Mesendoderm (in vitro differentiated cells): ENCODE data around the gene LUC7L3.
"Not testable (repeated sequence)": the region's sequence is repeated elsewhere in the genome, so short reads cannot be mapped to it uniquely, and the experiment has no call there.

Experiments used
- DNase-seq: peaks from one replicate; pipeline ENCODE4 v3.0.0; 2013
- H2AK5ac ChIP-seq: 2 replicates; pipeline ENCODE4 v1.6.1; 2013; ENCODE audit warnings: low read length, inconsistent platforms
- H2BK120ac ChIP-seq: 2 replicates; pipeline ENCODE4 v1.6.1; 2013; ENCODE audit warnings: low read depth, mild to moderate bottlenecking, low read length, moderate library complexity, mixed read lengths
- H2BK15ac ChIP-seq: replicated peaks from 2 replicates; pipeline ENCODE4 v1.6.1; 2013; ENCODE audit warnings: low read depth, mild to moderate bottlenecking, moderate library complexity
- H2BK5ac ChIP-seq: 2 replicates; pipeline ENCODE4 v1.6.1; 2013; ENCODE audit warnings: low read length, inconsistent platforms
- H3K18ac ChIP-seq: 2 replicates; pipeline ENCODE4 v1.6.1; 2013; ENCODE audit warnings: mild to moderate bottlenecking, low read length, mixed read lengths
- H3K23ac ChIP-seq: one replicate; pipeline ENCODE4 v1.6.1; 2013; ENCODE audit warnings: low read length
- H3K27ac ChIP-seq: 2 replicates; pipeline ENCODE4 v1.5.1; 2013; ENCODE audit warnings: low read depth, mild to moderate bottlenecking, inconsistent platforms, low read length, moderate library complexity
- H3K27me3 ChIP-seq: 2 replicates; pipeline ENCODE4 v1.6.1; 2013; ENCODE audit warnings: low read length, control low read depth, mild to moderate bottlenecking, inconsistent platforms; ENCODE audit not compliant: insufficient read depth, poor library complexity
- H3K36me3 ChIP-seq: 2 replicates; pipeline ENCODE4 v1.6.1; 2013; ENCODE audit warnings: low read length, inconsistent platforms; ENCODE audit not compliant: control insufficient read depth, insufficient read depth
- H3K4ac ChIP-seq: one replicate; pipeline ENCODE4 v1.6.1; 2013; ENCODE audit warnings: low read depth, mild to moderate bottlenecking, low read length, moderate library complexity
- H3K4me1 ChIP-seq: 2 replicates; pipeline ENCODE4 v1.6.1; 2013; ENCODE audit warnings: low read depth, low read length, inconsistent platforms; ENCODE audit not compliant: control insufficient read depth
- H3K4me2 ChIP-seq: 2 replicates; pipeline ENCODE4 v1.6.1; 2013; ENCODE audit warnings: low read length
- H3K4me3 ChIP-seq: 2 replicates; pipeline ENCODE4 v1.5.1; 2013; ENCODE audit warnings: mild to moderate bottlenecking, low read length
- H3K56ac ChIP-seq: one replicate; pipeline ENCODE4 v1.6.1; 2013; ENCODE audit warnings: low read length
- H3K79me1 ChIP-seq: 2 replicates; pipeline ENCODE4 v1.6.1; 2013; ENCODE audit warnings: low read length, inconsistent platforms
- H3K79me2 ChIP-seq: 2 replicates; pipeline ENCODE4 v1.6.1; 2013; ENCODE audit warnings: mild to moderate bottlenecking, low read length; ENCODE audit not compliant: control insufficient read depth, insufficient read depth
- H3K9ac ChIP-seq: 2 replicates; pipeline ENCODE4 v1.6.1; 2013; ENCODE audit warnings: low read length, inconsistent platforms
- H4K5ac ChIP-seq: one replicate; pipeline ENCODE4 v1.6.1; 2013; ENCODE audit warnings: low read length
- H4K8ac ChIP-seq: one replicate; pipeline ENCODE4 v1.6.1; 2013; ENCODE audit warnings: low read depth, mild to moderate bottlenecking, control low read depth, low read length, moderate library complexity
- whole genome bisulfite sequencing: extraction: QIAGEN DNeasy Blood & Tissue Kit; methylation state at CpG from one replicate; pipeline ENCODE4 v1.1.7; 2013; ENCODE audit warnings: low lambda C conversion rate, missing lambda C conversion rate; ENCODE audit not compliant: insufficient coverage; ENCODE audit errors: extremely low coverage; 5-methylcytosine and 5-hydroxymethylcytosine counted together

Gene LUC7L3

DNA sequence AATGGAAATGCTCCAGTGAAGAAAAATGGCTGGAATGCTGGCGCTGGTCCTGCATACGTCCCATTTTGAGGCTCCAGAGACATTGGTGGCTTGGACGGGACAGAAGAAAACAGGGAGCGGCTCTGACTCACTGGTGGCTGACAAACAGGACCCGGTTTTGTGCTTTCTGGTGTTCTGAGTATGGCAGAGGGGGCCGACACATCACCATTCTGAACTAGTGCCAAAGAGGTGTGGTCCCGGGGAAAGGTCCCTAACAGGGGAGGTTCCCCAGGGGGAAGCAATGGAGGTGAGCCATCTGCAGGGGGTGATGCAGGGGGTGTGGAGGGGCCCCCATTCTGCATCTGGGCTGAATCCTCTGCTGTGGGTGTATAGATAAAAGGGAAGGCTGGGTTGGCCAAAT is 20.0 kb upstream of the LUC7L3 start:
- Histone ChIP-seq H2BK15ac (no peak overlapping the region), H3K56ac (no peak overlapping the region), H3K27me3 (no peaks in the 10 kb centered on the region), H2AK5ac (no peak overlapping the region), H2BK120ac (no peak overlapping the region), H3K23ac (no peak overlapping the region), H3K36me3 (peaks cover 10% of the 10 kb centered on the region), H3K4me2 (no peak overlapping the region), H3K4ac (no peak overlapping the region), H3K79me1 (peaks cover 10% of the 10 kb centered on the region), H3K4me1 (no peaks in the 10 kb centered on the region), H3K4me3 (no peak overlapping the region), H3K79me2 (peaks cover 5% of the 10 kb centered on the region), H3K18ac (no peak overlapping the region), H3K27ac (no peak overlapping the region), H2BK5ac (no peak overlapping the region), H4K5ac (no peak overlapping the region), H4K8ac (no peak overlapping the region), H3K9ac (no peak overlapping the region)
- no peak for DNase-seq
- no CpG with 5 or more reads among the region's 7 CpGs for WGBS

DNA sequence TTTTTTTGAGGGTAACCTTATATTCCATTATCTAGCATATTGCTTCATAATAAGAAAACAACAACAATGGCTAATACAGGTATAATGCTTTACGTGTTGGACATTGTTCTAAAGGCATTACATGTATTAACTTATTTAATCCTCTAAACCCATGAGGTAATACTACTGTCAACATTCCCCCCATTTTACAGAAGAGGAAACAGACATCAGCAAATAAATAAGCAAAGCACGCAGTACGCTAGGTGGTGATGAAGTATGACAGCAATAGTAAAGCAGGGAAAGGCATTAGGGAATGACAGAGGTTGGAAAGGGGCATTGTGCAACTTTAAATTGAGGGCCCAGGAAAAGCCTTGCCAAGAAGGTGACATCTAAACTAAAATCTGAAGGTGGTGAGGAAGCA is 16.2 kb upstream of the LUC7L3 start:
- no peak overlapping the region for H3K9ac ChIP-seq
- no peak overlapping the region for H3K56ac ChIP-seq
- no peak overlapping the region for H2BK5ac ChIP-seq
- no peak overlapping the region for H3K27ac ChIP-seq
- peaks cover 12% of the 10 kb centered on the region for H3K79me2 ChIP-seq
- H3K4me1 ChIP-seq, result no peaks in the 10 kb centered on the region
- H3K23ac ChIP-seq, result no peak overlapping the region
- no CpG with 5 or more reads among the region's 3 CpGs for WGBS
- H3K18ac ChIP-seq, result no peak overlapping the region
- H3K4me3 ChIP-seq, result no peak overlapping the region
- H3K79me1 ChIP-seq, result peaks cover 10% of the 10 kb centered on the region
- H2BK120ac ChIP-seq, result no peak overlapping the region
- H2BK15ac ChIP-seq, result no peak overlapping the region
- H2AK5ac ChIP-seq, result no peak overlapping the region
- no peak overlapping the region for H4K8ac ChIP-seq
- H3K36me3 ChIP-seq, result peaks cover 2% of the 10 kb centered on the region
- H3K4me2 ChIP-seq, result no peak overlapping the region
- H3K4ac ChIP-seq, result no peak overlapping the region
- DNase-seq, result no peak
- no peaks in the 10 kb centered on the region for H3K27me3 ChIP-seq
- no peak overlapping the region for H4K5ac ChIP-seq

DNA sequence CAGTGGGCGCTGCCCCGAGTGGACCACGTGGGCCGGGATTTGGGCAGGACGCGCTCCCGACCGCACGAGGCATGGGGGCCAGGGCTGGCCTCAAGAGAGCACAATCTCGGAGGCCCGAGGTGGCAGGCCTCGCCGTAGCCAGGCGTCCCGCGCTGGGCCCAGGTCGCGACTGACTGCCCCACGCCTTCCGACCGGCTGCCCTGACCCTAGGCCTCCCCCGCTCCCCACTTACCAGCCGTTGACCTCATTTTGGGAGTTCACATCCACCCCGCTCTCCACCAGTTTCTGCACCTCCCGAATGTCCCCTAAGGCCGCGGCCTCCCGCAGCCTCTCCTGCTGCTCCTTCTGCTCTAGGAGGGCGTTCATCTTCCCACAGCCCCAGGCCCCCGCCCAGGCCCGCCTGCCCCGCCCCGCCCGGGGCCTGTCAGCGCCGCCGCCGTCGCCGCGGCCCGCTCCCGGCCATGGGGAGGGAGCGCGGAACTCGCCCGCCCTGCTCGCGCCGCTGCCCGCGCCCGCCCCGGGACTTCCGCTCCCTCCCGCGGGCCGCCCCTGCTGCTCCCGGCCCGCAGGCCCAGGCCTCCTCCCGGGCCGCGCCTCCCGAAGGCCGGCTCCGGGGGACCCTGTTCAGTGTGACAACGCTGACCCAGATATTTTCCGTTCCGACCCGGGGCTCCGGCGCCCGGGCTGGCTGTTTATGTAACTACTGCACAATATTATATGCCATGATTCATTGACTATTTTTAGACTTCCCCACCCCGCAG is 11.9 kb upstream of the LUC7L3 start, which contains the start of gene ANKRD40:
ANKRD40 (minus strand) TSS at position 626 of the 761 bp plus-strand sequence; CDS start at position 366, 260 bp downstream.
- no peak within 1 kb of the TSS for H2BK15ac ChIP-seq

DNA sequence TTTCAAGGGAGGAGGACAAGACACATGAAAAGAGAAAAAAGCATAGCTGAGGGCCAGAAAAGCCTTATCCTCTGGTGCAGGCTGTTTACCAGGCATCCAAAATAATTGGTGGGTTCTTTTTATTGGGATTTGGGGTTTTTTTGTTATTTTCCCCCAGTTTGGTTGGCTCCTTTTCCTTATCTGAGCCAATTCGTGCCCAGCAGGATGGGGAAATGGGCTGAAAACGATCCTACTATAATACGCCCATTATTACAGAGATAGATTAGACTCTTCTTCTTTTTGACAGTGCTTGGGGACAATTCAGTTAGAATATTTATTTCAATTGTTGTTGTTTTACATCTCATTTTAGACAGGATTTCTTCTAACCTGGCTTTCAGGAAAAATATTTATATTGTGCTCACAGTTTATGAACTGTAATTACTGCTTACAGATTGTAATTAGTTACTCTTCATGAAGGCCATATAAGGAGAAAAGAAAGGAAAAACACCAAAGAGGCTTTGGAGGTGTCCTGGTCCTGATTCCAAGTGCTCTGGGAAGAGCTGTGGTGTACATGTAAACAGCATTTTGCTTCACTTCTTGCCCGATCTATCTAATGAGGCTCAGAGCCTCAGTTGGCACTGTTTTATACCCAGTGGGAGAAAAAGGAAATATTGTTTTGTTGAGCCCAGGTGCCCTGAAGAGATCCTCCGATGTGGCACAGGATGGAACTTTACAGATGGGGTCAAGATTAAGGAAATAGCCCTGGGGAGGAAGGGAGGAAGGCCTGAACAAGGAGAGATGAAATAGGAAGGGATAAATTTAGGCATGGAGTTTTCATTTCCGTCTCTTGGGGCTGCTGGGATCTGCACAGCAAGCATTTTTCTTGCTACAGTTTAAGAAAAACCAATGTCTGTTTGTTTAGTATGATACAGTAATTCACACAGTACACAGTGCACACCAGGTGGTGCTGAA is 11.1 kb upstream of the LUC7L3 start:
- Histone ChIP-seq H3K4me1 (peaks cover 3% of the 10 kb centered on the region), H2BK15ac (no peak overlapping the region), H3K4ac (peak overlapping the region; percentile 71), H2BK5ac (peak overlapping the region; percentile 39), H2BK120ac (peak overlapping the region; percentile 17), H3K4me3 (peak overlapping the region; percentile 89), H3K4me2 (peak overlapping the region; percentile 66), H3K56ac (peak overlapping the region; percentile 99), H3K27me3 (no peaks in the 10 kb centered on the region), H4K5ac (peak overlapping the region; percentile 59), H4K8ac (peak overlapping the region; percentile 90), H3K23ac (no peak overlapping the region), H3K27ac (peak overlapping the region; percentile 86), H3K36me3 (peaks cover 2% of the 10 kb centered on the region), H3K9ac (peak overlapping the region; percentile 96), H2AK5ac (no peak overlapping the region), H3K79me2 (peaks cover 10% of the 10 kb centered on the region), H3K79me1 (peaks cover 5% of the 10 kb centered on the region), H3K18ac (peak overlapping the region; percentile 82)
- DNase-seq, result no peak
- no CpG with 5 or more reads among the region's 6 CpGs for WGBS

More for the DNA sequence above, 11.9 kb upstream of the LUC7L3 start, which contains the start of gene ANKRD40:
- Histone ChIP-seq H4K8ac (peak within 1 kb of the TSS; percentile 90), H4K5ac (peak within 1 kb of the TSS; percentile 59), H3K4me3 (peak within 1 kb of the TSS; percentile 89), H3K23ac (peak within 1 kb of the TSS; percentile 92), H2AK5ac (no peak within 1 kb of the TSS), H2BK5ac (peak within 1 kb of the TSS; percentile 72), H3K56ac (peak within 1 kb of the TSS; percentile 99), H3K4ac (peak within 1 kb of the TSS; percentile 74), H3K4me2 (peak within 1 kb of the TSS; percentile 66), H3K27ac (peak within 1 kb of the TSS; percentile 86), H3K9ac (peak within 1 kb of the TSS; percentile 96), H2BK120ac (peak within 1 kb of the TSS; percentile 39), H3K79me1 (peaks cover 9% of the 10 kb centered on the region), H3K79me2 (peaks cover 12% of the 10 kb centered on the region), H3K4me1 (peaks cover 3% of the 10 kb centered on the region), H3K18ac (peak within 1 kb of the TSS; percentile 82), H3K36me3 (peaks cover 2% of the 10 kb centered on the region), H3K27me3 (no peaks in the 10 kb centered on the region)
- no CpG with 5 or more reads among the region's 74 CpGs for WGBS
- DNase-seq, result peak; percentile 77

DNA sequence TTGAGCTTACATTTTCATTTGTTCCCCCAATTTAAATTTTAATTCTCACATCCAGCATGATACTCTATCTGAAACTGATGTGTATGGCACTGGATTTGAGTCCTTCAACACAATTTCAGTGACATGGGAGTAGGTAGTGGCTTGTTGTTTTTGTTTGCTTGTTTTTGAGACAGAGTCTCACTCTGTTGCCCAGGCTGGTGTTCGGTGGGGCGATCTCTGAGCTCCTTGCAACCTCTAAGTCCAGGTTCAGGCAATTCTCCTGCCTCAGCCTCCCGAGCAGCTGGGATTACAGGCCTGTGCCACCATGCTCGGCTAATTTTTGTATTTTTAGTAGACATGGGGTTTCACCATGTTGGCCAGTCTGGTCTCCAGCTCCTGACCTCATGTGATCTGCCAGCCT is 10.3 kb upstream of the LUC7L3 start:
- H2BK120ac ChIP-seq, H3K23ac ChIP-seq, H3K18ac ChIP-seq, H3K36me3 ChIP-seq, H3K27ac ChIP-seq, H3K27me3 ChIP-seq, H3K4me2 ChIP-seq, H3K4me1 ChIP-seq, DNase-seq, H3K79me1 ChIP-seq, H3K4ac ChIP-seq, H3K79me2 ChIP-seq, H2AK5ac ChIP-seq, H3K4me3 ChIP-seq, H4K5ac ChIP-seq, H2BK5ac ChIP-seq: not testable (repeated sequence)
- peak overlapping the region; percentile 43 for H3K9ac ChIP-seq
- WGBS, result no CpG with 5 or more reads among the region's 4 CpGs
- peak overlapping the region; percentile 56 for H3K56ac ChIP-seq
- H2BK15ac ChIP-seq, result peak overlapping the region; percentile 42
- peak overlapping the region; percentile 16 for H4K8ac ChIP-seq
